ENCODE measurements around the gene PGPEP1.

- TF ChIP-seq CTCF (conservative IDR thresholded peaks at IDR 0.05; ENCODE audit: low read length) (no peak), EZH2phosphoT487 (IDR thresholded peaks at IDR 0.05; ENCODE audit: borderline replicate concordance) (no peak)
These were observed 49.9 kb downstream of the PGPEP1 start for GRCh38 chr19:18390065-18390907.

Measured in Loucy (cell line).